Spleen (tissue), 7 donors: ENCODE data around the gene NR3C1.

Experiments used
- CTCF ChIP-seq, 11 experiments: fragments of 200-600 bp in 7 of 11; fragments of 450-650 bp in 4 of 11; sonication (generic) in 4 of 11; IDR thresholded peaks in 8 of 11; conservative IDR thresholded peaks in 3 of 11; 1 replicate in 7 of 11; 2 replicates in 4 of 11; pipeline versions ENCODE4 v1.4.0 to v1.8.0; 2016 to 2021; ENCODE audit warnings: antibody characterized with exemption in 11 of 11, inconsistent platforms in 4 of 11, mild to moderate bottlenecking in 1 of 11
- POLR2A ChIP-seq, 3 donors: fragments of 450-650 bp; IDR thresholded peaks; one replicate each; pipeline ENCODE4 v1.5.1; 2017; ENCODE audit warnings: antibody characterized with exemption in 3 of 3, mild to moderate bottlenecking in 1 of 3
- donor health status: DM: no; HTN: no; CAD: no; lungs with moderate emphysema.
- donor health status: DM: no; HTN: no; CAD: no.
- donor health status: DM: no; HTN: no; CAD: no.

DNA sequence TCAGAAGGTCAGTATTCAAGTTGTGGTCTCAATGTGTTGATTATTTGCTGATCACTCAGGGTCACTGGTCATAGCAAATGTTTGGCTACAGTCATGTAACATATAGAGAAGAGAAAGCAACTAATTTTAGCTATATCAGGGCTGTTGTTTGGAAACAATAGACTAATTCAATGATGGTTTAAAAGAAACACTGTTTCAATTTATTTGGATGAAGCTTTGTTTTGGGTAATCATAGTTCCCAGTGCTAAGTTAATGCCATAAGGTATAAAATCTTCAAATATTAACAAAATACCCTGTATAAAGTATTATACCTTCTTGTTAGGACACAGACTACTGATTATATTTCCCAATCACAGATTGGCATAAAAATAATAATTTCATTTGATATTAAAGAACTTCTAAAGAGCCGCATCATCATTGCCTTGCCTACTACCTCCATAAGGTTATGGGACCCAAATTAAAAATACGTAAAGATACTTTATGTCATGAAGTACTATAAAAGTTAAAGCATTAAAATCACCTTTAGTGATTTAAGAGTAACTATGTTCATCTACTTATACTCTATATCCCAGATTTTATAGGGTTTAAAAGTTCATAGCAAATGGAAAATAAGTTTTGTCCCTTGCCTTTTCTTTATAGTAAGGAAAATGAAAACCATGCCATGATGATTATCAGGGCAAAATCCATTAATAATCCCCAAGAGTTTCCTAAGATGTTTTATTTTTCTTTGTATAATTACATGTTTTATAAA lies 6.0 kb downstream of the NR3C1 start:
- TF ChIP-seq CTCF (IDR thresholded peaks at IDR 0.05 in 8 of 11, conservative IDR thresholded peaks at IDR 0.05 in 3 of 11) (no peak), POLR2A (IDR thresholded peaks at IDR 0.05) (no peak)
